RWPE1 (cell line): Measurements from ENCODE around the gene HIRIP3.
"Not testable (repeated sequence)": the region's sequence is repeated elsewhere in the genome, so short reads cannot be mapped to it uniquely, and the experiment has no call there.

Experiments
- CTCF ChIA-PET: fragments of 350-600 bp; sonication (Branson Sonifier 250); formaldehyde crosslinking; extraction: SDS; loops from one replicate; lab custom pipeline; 2021; lab: Yijun Ruan, JAX
- POLR2A ChIA-PET: fragments of 400-600 bp; formaldehyde crosslinking; extraction: SDS; loops from one replicate; lab custom pipeline; 2020; ENCODE audit warnings: antibody characterized with exemption; ENCODE audit not compliant: low non-redundant PET; lab: Yijun Ruan, JAX
- DNase-seq: peaks from one replicate; pipeline ENCODE4 v3.0.0; 2012; ENCODE audit warnings: low spot score
- H3K27ac ChIP-seq: fragments of 450-650 bp; 2 replicates; pipeline ENCODE4 v1.5.1; 2017
- CTCF ChIP-seq: fragments of 450-650 bp; conservative IDR thresholded peaks from 2 replicates; pipeline ENCODE4 v1.5.1; 2017; ENCODE audit warnings: low read depth, mild to moderate bottlenecking

The HIRIP3 gene

DNA sequence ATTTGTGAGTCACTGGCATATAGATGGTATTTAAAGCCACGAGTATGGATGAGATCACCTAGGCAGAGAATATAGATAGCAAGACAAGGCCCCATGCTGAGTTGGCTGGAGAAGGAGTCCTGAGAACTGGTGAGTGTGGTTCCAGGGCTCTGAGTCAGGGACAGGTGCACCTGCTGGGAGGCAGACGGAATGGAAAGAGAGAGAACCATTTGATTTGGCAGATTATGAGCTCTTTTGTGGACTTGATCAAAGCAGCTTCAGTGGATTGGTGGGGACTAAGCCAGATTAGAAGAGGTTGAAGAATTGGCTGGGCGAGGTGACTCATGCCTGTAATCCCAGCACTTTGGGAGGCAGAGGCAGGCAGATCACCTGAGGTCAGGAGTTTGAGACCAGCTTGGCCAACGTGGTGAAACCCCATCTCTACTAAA is 23.3 kb upstream of the HIRIP3 start:
- H3K27ac ChIP-seq = no peak overlapping the region
- no peak for DNase-seq
- POLR2A ChIA-PET = no interaction called here
- CTCF ChIA-PET = interaction anchor here (0.6 to 3.0 kb wide), 2 partner anchors 13 to 57 kb away, joined by 3 to 17 read pairs; no protein-coding TSS in a partner anchor
- no peak for TF ChIP-seq CTCF

GRCh38 chr16:30017937-30018336 is 22.5 kb upstream of the HIRIP3 start:
- ChIA-PET CTCF (interaction anchor here (0.6 to 3.0 kb wide), 6 partner anchors 12 to 1541 kb away, joined by 3 to 17 read pairs (median 4); no protein-coding TSS in a partner anchor), POLR2A (interaction anchor here (0.6 kb wide), 1 partner anchor 48 kb away, joined by 5 read pairs; no protein-coding TSS in a partner anchor)
- not testable (repeated sequence) for H3K27ac ChIP-seq, DNase-seq

DNA sequence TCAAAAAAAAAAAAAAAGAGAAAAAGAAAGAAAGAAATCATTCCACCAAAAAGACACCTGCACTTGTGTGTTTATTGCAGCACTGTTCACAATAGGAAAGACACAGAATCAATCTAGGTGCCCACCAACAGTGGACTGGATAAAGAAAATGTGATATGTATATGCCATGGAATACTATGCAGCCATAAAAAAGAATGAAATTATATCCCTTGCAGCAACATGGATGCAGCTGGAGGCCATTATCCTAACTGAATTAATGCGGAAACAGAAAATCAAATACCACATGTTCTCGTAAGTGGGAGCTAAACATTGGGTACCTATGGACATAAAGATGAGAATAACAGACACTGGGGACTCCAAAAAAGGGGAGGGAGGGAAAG is 21.9 kb upstream of the HIRIP3 start:
- ChIA-PET CTCF (interaction anchor here (0.6 to 3.0 kb wide), 6 partner anchors 12 to 1541 kb away, joined by 3 to 17 read pairs (median 4); partner anchors contain the start of gene TMEM219), POLR2A (no interaction called here)
- no peak for TF ChIP-seq CTCF
- no peak overlapping the region for H3K27ac ChIP-seq
- DNase-seq = no peak

DNA sequence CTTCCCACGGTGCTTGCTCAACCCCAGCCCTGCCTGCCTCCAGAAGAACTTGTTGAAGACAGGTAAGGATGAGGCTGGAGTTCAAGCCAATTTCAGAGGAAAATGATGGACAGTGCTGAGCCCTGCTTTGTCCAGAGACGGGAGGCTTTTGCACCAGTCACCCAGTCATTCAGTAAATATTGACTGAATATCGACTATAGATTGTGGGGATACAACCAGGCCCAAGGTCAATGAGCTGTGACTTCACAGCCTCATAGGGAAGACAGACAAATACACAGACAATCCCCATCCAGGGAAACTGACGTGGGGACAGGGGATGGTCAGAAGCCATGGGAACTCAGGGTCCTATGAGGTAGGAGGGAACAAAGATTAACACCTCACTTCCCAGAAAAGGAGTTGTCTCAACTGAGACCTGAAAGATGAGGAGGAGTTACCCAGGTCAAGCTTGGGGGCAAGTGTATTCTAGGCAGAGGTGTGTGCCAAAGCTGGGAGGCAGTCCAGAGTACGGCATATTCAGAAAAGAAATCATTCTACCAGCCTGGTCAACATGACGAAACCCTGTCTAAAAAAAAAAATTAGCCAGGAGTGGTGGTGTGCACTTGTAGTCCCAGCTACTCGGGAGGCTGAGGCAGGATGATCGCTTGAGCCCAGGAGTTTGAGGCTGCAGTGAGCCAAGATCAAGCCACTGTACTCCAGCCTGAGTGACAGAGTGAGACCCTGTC is 21.3 kb upstream of the HIRIP3 start:
- POLR2A ChIA-PET = no interaction called here
- TF ChIP-seq CTCF = no peak
- no peak for DNase-seq
- no peak overlapping the region for H3K27ac ChIP-seq
- CTCF ChIA-PET = interaction anchor here (0.6 to 3.0 kb wide), 3 partner anchors 11 to 325 kb away, joined by 4 to 17 read pairs (median 5); partner anchors contain the start of gene TMEM219

DNA sequence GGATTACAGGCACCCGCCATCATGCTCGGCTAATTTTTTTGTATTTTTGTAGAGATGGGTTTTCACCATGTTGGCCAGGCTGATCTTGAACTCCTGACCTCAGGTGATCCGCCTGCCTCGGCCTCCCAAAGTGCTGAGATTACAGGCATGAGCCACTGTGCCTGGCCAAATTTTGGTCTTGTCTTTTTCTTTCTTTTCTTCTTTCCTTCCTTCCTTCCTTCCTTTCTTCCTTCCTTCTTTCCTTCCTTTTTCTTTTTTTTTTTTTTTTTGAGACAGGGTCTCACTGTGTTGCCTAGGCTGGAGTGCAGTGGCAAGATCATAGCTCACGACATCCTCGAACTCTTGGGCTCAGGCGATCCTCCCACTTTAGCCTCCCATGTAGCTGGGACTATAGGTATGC is 20.0 kb upstream of the HIRIP3 start:
- POLR2A ChIA-PET, DNase-seq, H3K27ac ChIP-seq: not testable (repeated sequence)
- CTCF ChIA-PET = interaction anchor here (0.9 kb wide), 1 partner anchor 10 kb away, joined by 3 read pairs; no protein-coding TSS in a partner anchor

- POLR2A ChIA-PET, H3K27ac ChIP-seq, DNase-seq: not testable (repeated sequence)
- CTCF ChIA-PET = interaction anchor here (0.6 kb wide), 1 partner anchor 22 kb away, joined by 3 read pairs; no protein-coding TSS in a partner anchor
These were observed 17.2 kb upstream of the HIRIP3 start for GRCh38 chr16:30012598-30012997.

DNA sequence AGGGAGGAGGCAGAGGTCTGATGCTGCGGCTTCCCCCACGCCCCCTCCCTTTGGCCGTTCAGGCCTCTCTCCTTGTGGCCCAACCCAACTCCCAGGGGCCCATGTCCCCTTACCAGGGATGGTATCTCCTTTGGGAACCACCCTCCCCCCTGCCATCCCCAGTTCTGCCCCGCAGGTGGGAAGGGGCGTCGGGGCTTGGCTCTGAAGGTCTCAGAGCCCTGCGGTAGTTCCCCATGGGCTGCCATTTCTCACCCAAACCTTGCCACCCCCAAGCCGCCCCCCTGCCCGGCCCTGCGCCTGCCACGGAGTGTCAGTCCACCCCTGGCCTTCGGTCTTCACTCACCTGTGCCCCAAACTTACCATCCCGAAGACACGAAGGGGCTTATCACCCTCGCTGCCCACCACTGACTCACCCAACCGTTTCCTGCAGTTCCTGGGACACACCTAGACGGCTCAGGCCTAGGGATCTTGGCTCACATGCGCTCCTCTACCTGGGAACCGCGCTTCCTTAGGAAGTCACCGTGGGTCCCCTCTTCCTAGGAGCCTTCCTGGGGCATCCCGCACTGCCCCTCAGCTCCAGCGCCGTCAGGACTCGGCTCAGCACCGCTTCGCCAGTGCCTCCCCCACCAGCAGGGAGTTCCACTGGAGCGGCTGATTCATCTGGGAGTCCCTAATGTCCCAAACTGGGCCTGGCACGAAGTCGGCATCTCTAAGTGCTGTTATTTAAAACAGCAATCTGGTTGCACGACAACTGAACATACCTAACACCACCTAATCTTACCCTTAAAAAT is 16.5 kb upstream of the HIRIP3 start:
- H3K27ac ChIP-seq = no peak overlapping the region
- CTCF ChIA-PET = no interaction called here
- no peak for TF ChIP-seq CTCF
- no peak for DNase-seq
- POLR2A ChIA-PET = interaction anchor here (0.7 kb wide), 1 partner anchor 18 kb away, joined by 3 read pairs; no protein-coding TSS in a partner anchor
